OCI-LY3 (cell line): Measurements from ENCODE around the gene TGFB1.

ENCODE experiments used
- H2AFZ ChIP-seq: fragments of 200-600, 300-600 bp; shearing (Covaris generic); 2 replicates; pipeline ENCODE4 v1.6.0; 2014; ENCODE audit warnings: antibody characterized with exemption, low read depth, low read length
- H3K27ac ChIP-seq: fragments of 200-600, 300-600 bp; sonication (generic); 2 replicates; pipeline ENCODE4 v1.5.1; 2014; ENCODE audit warnings: mild to moderate bottlenecking, low read length, moderate library complexity, mixed read lengths
- H3K27me3 ChIP-seq: fragments of 200-600, 300-600 bp; sonication (generic); 2 replicates; pipeline ENCODE4 v1.6.1; 2014; ENCODE audit warnings: low read depth, low read length, mixed read lengths
- H3K36me3 ChIP-seq: fragments of 200-600, 300-600 bp; sonication (generic); replicated peaks from 2 replicates; pipeline ENCODE3; 2014; ENCODE audit warnings: low read depth, low read length, mixed read lengths
- H3K4me1 ChIP-seq: fragments of 300-600, 200-600 bp; sonication (generic); 2 replicates; pipeline ENCODE4 v1.6.1; 2014; ENCODE audit warnings: low read length, mixed read lengths
- H3K4me2 ChIP-seq: fragments of 200-600, 300-600 bp; sonication (generic); 2 replicates; pipeline ENCODE4 v1.6.1; 2014; ENCODE audit warnings: low read length, mixed read lengths
- H3K4me3 ChIP-seq: fragments of 300-600, 200-600 bp; sonication (generic); 2 replicates; pipeline ENCODE4 v1.5.1; 2014; ENCODE audit warnings: antibody characterized with exemption, mild to moderate bottlenecking, low read length, moderate library complexity
- H3K79me2 ChIP-seq: fragments of 300-600, 200-600 bp; shearing (Covaris generic); 2 replicates; pipeline ENCODE4 v1.6.1; 2014; ENCODE audit warnings: mild to moderate bottlenecking, low read length, mixed read lengths
- H3K9ac ChIP-seq: fragments of 300-600, 200-600 bp; shearing (Covaris generic); 2 replicates; pipeline ENCODE4 v1.6.0; 2014; ENCODE audit warnings: mild to moderate bottlenecking, low read length, moderate library complexity
- H3K9me3 ChIP-seq: fragments of 200-600, 300-600 bp; shearing (Covaris generic); 2 replicates; pipeline ENCODE4 v1.6.1; 2014; ENCODE audit warnings: low read length, mixed read lengths; ENCODE audit not compliant: insufficient read depth
- H4K20me1 ChIP-seq: fragments of 200-600, 300-600 bp; sonication (generic); 2 replicates; pipeline ENCODE4 v1.6.1; 2016; ENCODE audit warnings: low read length, mixed read lengths; ENCODE audit not compliant: insufficient read depth
- CTCF ChIP-seq: fragments of 200-600, 300-600 bp; sonication (generic); IDR thresholded peaks from 2 replicates; pipeline ENCODE4 v1.5.1; 2014; ENCODE audit warnings: antibody characterized with exemption, low read length, low read depth
- EZH2phosphoT487 ChIP-seq: fragments of 200-600 bp; shearing (Covaris generic); IDR thresholded peaks from 2 replicates; pipeline ENCODE4 v1.6.1; 2018; ENCODE audit warnings: antibody characterized with exemption, mixed run types, low read depth

TGFB1 gene

GRCh38 chr19:41323023-41323422 is 30.7 kb downstream of the TGFB1 start:
- Histone ChIP-seq H3K9me3 (no peaks in the 10 kb centered on the region), H3K27ac (no peak overlapping the region), H3K4me3 (no peak overlapping the region), H3K4me1 (peaks cover 13% of the 10 kb centered on the region), H3K79me2 (peaks cover 23% of the 10 kb centered on the region), H3K9ac (no peak overlapping the region), H3K36me3 (peaks cover 62% of the 10 kb centered on the region), H3K27me3 (no peaks in the 10 kb centered on the region), H2AFZ (no peak overlapping the region), H3K4me2 (no peak overlapping the region), H4K20me1 (peaks cover 45% of the 10 kb centered on the region)
- TF ChIP-seq CTCF (no peak), EZH2phosphoT487 (no peak)

GRCh38 chr19:41322451-41322850 is 31.3 kb downstream of the TGFB1 start:
- no peak overlapping the region for H3K27ac ChIP-seq
- no peak for TF ChIP-seq CTCF
- no peak for TF ChIP-seq EZH2phosphoT487
- H3K4me1 ChIP-seq = peaks cover 7% of the 10 kb centered on the region; the same call in 1 of the 2 replicates
- H3K4me3 ChIP-seq = no peak overlapping the region
- H4K20me1 ChIP-seq = peaks cover 40% of the 10 kb centered on the region
- H2AFZ ChIP-seq = no peak overlapping the region
- peaks cover 62% of the 10 kb centered on the region for H3K36me3 ChIP-seq
- H3K79me2 ChIP-seq = peaks cover 18% of the 10 kb centered on the region
- no peaks in the 10 kb centered on the region for H3K9me3 ChIP-seq
- H3K9ac ChIP-seq = no peak overlapping the region
- no peak overlapping the region for H3K4me2 ChIP-seq
- H3K27me3 ChIP-seq = no peaks in the 10 kb centered on the region

GRCh38 chr19:41321600-41322270 is 32.0 kb downstream of the TGFB1 start:
- Histone ChIP-seq H3K4me2 (no peak overlapping the region), H3K27me3 (no peaks in the 10 kb centered on the region), H3K9me3 (no peaks in the 10 kb centered on the region), H3K27ac (no peak overlapping the region), H4K20me1 (peaks cover 35% of the 10 kb centered on the region; the same call in 1 of the 2 replicates), H3K79me2 (peaks cover 10% of the 10 kb centered on the region), H3K36me3 (peaks cover 60% of the 10 kb centered on the region), H3K4me1 (0 out of 2 replicates have a peak, but pooled peaks cover under 1% of the 10 kb centered on the region), H2AFZ (no peak overlapping the region), H3K9ac (no peak overlapping the region), H3K4me3 (no peak overlapping the region)
- no peak for TF ChIP-seq EZH2phosphoT487
- TF ChIP-seq CTCF = peak; percentile 44

- H2AFZ ChIP-seq = no peak overlapping the region
- no peaks in the 10 kb centered on the region for H3K27me3 ChIP-seq
- H4K20me1 ChIP-seq = peaks cover 31% of the 10 kb centered on the region; the same call in 1 of the 2 replicates
- no peak overlapping the region for H3K27ac ChIP-seq
- no peaks in the 10 kb centered on the region for H3K9me3 ChIP-seq
- H3K79me2 ChIP-seq = peaks cover 5% of the 10 kb centered on the region
- H3K4me2 ChIP-seq = no peak overlapping the region
- H3K36me3 ChIP-seq = peaks cover 64% of the 10 kb centered on the region
- H3K4me3 ChIP-seq = no peak overlapping the region
- H3K4me1 ChIP-seq = no peaks in the 10 kb centered on the region
- TF ChIP-seq CTCF (no peak), EZH2phosphoT487 (no peak)
- H3K9ac ChIP-seq = no peak overlapping the region
Observed at GRCh38 chr19:41321204-41321599, 32.5 kb downstream of the TGFB1 start.
